Measurements from ENCODE around the gene DPCD.

The DPCD gene

DNA sequence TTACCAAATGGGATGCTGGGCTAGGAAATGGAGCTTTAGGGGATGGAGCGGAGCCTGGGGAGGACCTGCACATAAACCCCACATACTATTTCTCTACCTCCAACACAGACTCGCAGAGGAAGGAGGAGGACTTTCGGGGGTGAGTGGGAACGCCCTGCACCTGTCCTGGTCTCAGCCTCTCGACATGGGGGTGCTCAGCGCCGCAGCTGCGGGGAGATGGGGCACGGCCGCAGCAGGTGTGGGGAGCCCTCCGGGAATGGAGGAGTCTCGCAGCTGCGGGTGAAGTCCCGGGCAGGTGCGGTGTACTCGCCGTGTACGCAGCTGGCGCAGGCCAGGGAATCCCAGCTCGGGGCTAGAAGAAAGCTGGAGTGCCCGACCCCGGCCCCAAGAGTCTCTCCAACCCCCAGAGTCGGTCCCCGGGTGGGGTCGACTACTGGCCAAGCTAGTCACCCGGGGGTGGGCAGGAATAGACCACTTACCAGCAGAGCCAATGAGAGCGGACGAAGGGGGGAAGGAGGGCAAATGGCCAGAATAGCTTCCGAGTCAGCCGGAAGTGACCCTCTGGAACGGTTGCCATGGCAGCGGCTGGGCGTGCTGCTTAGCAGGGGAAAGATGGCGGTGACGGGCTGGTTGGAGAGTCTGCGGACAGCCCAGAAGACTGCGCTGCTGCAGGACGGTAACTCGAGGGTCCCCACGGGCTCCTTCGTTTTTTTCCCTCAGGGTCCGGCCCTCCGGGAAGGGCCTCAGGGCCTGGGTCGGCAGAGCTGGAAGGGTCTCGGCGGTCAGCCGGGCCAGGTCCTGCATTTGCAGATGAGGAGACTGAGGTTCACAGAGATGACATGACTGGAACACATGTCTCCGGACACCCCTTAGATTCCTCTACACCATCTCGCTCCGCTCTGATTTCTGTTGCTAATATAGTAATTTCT lies at the start of gene DPCD, which contains the start of gene POLL:
TSS of gene DPCD (plus strand) at position 597 of the 929 bp plus-strand sequence. CDS start at position 613, 16 bp downstream.
TSS of gene POLL (minus strand) at position 533 of the 929 bp plus-strand sequence. CDS start 897 bp downstream, outside the sequence.
- DNase-seq, result peak; percentile 89

GRCh38 chr10:101538446-101538845 lies 49.7 kb upstream of the DPCD start:
- DNase-seq, result no peak

- no peak for DNase-seq
These were observed 42.2 kb upstream of the DPCD start for GRCh38 chr10:101545898-101546297.

GRCh38 chr10:101550965-101551364 lies 37.2 kb upstream of the DPCD start:
- DNase-seq, result no peak

DNA sequence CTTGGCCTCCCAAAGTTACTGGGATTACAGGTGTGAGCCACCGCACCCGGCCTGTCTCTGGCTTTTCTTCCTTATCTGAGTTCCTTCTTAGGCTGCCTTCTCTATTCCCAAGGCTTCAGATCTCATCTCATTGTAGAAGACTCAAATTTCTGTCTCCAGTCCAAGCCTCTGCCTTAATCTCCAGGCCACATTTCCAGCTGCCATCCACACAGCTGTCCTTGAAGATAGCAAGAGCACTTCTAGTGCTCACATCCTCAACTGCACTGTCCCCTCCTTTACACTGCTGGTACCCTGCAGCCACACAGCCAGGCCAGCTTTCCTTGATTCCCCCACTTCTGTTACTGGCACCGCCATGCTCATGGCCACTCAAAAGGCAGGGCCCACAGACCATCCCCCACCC lies 35.7 kb upstream of the DPCD start:
- no peak for DNase-seq

DNA sequence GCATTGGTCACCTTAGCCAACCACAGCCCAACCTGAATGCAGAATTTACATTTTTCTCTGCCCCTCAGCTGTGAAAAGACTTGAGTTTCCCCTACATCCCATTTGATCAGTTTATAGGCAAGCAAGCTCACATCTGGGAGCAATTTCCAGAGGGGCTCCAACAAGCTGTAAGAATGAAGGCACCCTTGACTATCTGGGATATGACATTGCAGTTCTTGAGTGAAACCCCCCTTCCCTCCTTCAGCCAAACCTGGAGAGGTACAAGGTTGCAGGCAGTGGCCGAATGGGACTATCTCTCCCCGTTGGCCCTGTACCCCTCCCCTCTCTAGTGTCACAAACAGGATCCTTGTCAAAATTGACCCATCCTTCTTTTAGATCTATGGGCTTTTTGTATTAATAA lies 30.6 kb upstream of the DPCD start:
- no peak for DNase-seq

DNA sequence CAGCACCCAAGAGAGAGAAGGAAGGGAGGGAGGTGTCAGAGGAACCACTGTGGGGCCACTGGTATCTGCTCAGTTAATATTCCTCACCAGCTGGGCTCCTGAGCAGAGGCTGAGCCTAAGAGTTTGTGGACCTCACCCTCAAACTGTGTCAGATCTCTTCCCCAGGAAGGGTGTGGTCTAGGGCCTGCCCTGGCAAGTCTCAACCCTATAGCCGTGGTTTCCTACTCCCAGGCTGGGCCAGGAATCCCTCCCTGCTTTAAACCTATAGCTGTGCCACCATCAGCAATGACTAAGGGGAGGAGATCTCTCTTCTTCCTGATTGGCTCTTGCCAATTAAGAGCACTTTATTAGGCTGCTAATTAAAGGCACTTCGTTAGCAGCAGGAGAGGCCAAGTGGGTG lies 29.9 kb upstream of the DPCD start:
- peak; percentile 59 for DNase-seq

DNA sequence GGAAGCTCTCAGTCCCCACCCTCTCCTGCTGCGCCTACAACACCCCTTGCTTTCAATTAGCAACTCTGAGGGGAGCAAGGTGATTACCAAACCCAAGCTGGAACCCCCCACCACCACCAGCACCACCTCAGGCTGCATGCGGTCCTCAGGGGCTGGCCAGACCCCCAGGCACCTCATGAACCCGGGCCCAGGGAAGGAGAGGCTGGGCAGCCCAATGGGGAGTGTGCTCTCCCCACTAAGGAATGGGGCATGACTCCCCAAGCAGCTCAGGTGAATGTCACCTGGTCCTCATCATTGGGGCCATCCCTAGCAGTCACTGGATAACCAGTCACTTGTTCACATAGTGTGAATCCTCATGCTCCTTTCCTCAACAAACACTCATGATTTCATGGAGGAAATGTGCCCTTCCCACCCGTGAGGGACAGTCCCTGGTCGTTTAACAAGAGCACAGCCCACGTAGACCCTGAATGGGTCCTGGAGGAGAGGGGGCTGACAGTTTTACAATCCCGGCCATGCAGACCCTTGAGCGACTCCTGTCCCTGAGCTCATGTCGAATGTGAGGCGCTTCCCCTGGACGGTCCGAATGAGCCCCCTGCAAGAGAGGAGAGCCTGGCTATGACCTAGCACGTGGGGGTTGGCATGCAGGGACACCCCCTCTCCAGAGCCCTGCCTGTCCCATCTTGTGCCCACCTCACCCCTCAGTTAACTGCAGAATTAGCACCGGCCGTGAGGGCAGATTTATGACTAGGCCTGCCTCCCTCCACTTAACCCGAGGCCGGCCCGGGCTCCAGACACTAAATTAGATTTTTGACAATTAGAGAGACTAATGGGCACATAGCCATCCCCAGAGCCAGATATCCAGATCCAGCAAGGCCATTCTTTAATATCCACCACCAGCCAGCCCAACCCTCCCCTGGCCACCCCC lies 29.2 kb upstream of the DPCD start:
- DNase-seq, result no peak

DNA sequence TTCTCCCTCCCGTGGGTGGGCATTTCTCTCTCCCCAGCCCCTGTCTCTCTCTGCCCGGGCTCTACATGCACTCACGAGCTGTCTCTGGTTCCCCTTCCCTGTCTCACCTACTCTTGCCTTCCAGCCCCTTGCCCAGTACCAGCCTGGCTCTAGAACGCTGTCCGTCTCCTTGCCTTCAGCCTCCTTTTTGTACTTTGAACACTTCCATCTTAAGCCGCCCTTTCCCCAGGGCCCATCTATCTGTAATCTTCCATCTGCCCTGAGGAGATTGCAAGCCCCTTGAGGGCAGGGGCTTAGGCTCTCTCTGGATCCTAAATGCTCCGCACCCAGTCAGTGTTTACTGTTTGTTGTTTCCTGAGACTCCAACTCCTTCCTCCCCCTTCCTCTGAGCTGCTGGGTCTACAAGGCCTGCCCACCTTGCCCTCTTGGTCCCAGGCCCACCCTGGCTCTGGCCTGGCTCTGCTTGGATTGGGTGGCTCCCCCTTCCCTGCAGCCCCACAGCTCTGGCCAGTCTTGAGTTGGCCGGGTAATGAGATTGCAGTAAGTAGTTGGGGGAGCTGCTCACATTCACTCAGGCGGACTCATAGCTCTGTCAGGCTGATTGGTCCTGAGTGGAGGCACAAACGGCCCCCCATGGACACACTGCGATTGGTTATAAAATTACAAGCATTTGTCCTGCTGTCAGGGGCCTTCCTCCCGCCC lies 28.4 kb upstream of the DPCD start:
- no peak for DNase-seq

GRCh38 chr10:101560298-101561067 lies 27.6 kb upstream of the DPCD start:
- no peak for DNase-seq

DNA sequence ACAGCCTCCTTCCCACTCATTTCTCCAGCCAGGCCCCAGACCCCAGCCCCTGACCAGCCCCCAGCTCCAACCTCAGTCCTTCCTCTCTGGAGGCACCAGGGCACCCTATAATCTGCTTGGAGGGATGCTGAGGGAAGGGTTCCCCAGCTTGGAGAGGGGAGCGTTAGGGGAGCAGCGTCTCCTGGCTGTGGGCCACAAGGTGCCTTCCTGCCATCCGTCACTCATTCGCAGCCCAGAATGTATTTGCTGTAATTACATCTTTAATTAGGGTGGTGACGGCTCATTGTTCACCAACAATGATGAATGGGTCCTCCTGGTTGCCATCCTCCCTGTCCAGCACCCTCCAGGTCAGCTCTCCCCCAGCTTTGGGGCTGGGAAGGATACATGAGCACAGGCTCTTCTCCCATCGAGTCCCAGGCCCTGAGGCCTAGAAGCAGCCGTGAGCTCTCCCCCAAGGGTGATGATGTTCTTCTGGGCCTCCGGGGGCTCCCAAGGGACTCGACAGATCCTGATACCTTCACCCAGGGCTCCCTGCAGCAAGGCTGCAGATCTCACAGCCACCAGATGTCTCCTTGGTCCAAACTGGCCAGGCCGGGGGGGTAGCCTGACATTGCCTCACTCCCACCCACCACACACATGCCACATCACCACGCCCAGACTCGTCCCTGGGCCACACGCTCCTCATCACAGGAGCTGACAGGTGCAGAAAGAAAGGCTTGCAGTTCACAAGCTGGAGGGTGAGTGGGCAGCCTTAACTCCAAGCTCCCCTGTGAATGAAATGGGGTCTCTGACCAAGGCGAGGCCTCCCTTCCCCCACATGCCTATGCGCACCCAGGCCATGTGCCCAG lies 26.8 kb upstream of the DPCD start:
- no peak for DNase-seq

DNA sequence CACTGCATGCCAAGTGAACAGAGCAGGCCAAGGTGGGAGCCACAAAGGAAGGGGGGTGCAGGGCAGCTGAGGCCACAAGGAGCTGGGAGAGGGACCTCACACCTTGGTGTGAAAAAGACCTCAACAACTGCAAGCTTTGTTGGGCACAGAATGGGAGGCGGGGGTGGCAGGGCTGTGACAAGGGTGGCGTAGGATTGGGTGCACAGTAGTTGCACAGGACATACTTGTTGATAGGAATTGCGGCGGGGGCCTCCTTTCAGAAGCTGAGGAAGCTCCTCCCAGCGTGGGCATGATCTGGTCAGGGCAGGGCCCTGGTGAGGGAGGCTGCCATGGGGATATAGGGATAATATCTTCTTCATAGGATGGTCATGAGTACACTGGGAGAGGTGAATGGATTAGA lies 25.9 kb upstream of the DPCD start:
- no peak for DNase-seq

GRCh38 chr10:101563007-101563406 lies 25.1 kb upstream of the DPCD start:
- DNase-seq, result no peak

DNA sequence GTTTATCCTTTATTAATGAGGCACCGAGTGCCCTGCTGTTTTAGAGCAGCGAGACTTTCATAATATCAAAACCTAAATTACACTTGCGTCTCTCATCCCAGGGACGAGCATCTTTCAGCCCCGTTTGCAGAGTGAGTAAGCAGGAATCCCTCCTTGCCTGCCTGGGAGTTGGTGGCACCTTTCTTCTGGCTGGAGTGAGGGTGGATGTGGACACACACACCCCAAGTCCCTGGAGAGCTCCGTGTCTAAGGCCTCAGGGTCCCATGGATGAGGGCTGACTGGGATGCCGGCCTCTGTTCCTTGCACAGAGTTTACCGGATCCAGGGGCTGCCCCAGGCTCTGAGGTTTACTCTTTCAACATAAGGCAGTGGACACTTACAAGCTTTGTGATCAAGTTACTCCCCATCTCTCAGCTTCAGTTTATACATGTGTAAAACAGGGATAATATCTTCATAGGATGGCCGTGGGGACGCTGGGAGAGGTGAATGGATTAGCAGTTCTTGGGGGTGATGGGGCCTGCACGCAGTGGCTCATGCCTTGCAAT lies 24.6 kb upstream of the DPCD start:
- no peak for DNase-seq

DNA sequence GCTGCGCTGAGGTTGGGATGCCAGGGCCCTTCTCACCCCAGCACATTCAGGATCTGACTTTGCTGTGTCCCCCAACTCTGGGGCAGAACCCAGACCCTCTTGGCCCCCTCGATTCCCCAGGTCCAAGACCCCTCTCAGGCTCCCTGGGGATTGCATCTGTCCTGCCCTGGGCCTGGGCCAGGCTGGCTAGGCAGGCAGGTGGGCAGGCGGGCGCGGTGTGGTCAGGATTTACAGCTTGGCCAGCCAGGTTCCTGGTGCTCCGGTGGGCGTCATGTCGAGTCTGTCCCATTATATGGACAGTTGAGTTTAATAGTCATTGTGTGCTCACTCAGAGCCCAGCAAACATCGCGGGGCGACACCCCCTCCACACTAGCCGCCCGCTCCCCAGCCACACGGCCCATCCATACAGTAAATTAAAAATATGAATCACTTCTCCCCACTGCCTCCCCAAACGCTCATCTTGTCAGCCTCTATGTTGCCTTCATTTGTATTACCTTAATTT lies 23.6 kb upstream of the DPCD start:
- no peak for DNase-seq

DNA sequence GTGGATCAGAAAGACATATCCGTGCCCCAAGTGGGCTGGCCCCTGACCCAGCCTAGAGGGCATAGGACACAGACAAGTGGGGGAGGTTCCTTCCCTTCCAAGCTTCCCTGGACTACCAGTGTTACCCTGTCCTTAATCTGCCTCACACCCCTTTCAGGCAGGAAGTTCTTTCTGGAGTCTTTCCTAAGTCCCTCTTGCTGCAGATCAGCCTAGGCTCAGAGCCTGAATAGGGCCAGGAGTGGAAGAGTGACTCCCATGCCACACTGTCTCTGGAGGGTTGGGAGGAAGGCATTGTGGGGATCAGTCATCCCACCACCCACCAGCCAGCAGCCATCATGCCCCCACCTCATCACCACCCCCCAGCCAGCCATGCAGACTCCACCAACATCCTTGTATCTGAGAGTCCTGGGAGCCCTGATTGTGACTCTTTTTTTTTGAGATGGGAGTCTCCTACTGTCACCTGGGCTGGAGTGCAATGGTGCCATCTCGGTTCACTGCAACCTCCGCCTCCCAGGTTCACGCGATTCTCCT lies 22.7 kb upstream of the DPCD start:
- no peak for DNase-seq

GRCh38 chr10:101565936-101566332 lies 22.2 kb upstream of the DPCD start:
- DNase-seq, result no peak

GRCh38 chr10:101566333-101567164 lies 21.6 kb upstream of the DPCD start:
- DNase-seq, result peak; percentile 43
